Mononuclear cell (primary cell): ENCODE measurements around the gene ZFP82. TPM values are rescaled to one million over a fixed set of nuclear protein-coding genes. Genes with fewer than 3 reads are reported as not detected.

Experiments used
- H3K27me3 ChIP-seq: 2 replicates; pipeline ENCODE4 v1.6.0; 2011; ENCODE audit warnings: low read length, control low read depth; ENCODE audit not compliant: insufficient read depth
- H3K4me1 ChIP-seq: 2 replicates; pipeline ENCODE4 v1.5.1; 2011; ENCODE audit warnings: mild to moderate bottlenecking, low read length, control low read depth; ENCODE audit not compliant: insufficient read depth
- H3K4me3 ChIP-seq: 2 replicates; pipeline ENCODE4 v1.5.1; 2011; ENCODE audit warnings: mild to moderate bottlenecking, low read length, moderate library complexity
- H3K9me3 ChIP-seq: 2 replicates; pipeline ENCODE4 v1.5.1; 2011; ENCODE audit warnings: low read depth, mild to moderate bottlenecking, control low read depth, low read length
- total RNA-seq: library from RNA; depleted of rRNA; stranded (reverse); fragments of >200 nt; gene quantifications from one replicate; pipeline ENCODE4 v1.2.3, GENCODE V29; 2012

Gene ZFP82
- total RNA-seq, 1 donor: 4.5 TPM

DNA sequence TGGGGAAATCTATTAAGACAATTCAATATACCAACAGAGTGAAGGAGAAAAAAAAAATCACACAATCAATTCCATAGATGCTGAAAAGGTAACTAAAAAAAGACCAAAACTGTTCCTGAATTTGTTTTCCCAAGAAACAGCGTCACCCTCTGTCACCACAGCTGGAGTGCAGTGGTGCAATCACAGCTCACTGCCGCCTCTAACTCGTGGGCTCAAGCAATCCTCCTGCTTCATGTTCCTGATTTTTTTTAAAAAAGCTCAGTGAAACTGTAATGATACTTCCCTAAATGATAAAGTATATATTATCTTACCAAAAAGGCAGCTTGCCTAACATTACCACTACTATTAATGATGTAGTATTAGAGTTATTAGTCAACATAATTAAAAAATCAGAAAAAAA, 19.9 kb downstream of the ZFP82 start:
- Histone ChIP-seq H3K27me3 (no peaks in the 10 kb centered on the region), H3K4me3 (no peak overlapping the region), H3K9me3 (peaks cover 38% of the 10 kb centered on the region), H3K4me1 (peaks cover 5% of the 10 kb centered on the region)

DNA sequence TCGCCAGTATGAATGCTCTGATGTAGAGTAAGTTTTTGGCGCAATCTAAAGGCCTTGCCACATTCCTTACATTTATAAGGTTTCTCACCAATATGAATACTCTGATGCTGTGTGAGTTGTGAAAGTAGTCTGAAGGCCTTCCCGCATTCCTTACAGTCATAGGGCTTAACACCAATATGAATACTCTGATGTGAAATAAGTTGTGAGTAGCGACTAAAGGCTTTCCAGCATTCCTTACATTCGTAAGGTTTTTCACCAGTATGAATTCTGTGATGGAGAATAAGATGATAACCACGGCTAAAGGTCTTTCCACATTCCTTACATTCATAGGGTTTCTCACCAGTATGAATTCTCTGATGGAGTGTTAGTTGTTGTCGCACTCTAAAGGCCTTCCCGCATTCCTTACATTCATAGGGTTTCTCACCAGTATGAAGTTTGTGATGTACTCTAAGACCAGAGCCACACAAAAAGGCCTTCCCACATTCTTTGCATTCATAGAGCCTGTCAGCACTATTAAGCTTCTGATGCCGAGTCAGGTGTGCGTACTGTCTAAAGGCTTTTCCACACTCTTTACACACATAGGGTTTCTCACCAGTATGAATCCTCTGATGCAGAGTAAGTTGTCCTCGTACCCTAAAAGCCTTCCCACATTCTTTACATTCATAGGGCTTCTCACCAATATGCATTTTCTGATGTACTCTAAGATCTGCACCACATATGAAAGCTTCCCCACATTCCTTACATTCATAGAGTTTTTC, 25.3 kb downstream of the ZFP82 start:
- no peaks in the 10 kb centered on the region for H3K4me1 ChIP-seq
- peaks cover 66% of the 10 kb centered on the region for H3K9me3 ChIP-seq
- no peak overlapping the region for H3K4me3 ChIP-seq
- no peaks in the 10 kb centered on the region for H3K27me3 ChIP-seq

DNA sequence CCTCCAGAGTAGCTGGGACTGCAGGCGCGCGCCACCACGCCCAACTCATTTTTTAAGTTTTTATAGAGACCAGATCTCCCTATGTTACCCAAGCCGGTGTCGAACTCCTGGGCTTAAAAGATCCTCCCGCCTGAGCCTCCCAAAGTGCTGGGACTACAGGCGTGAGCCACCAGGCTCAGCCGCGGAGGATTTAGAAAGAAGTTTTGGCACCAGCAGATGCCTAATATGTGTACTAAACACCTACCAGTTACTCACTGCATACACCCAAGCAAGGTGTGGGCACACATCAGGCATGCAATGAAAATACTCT, 39.0 kb downstream of the ZFP82 start:
- Histone ChIP-seq H3K9me3 (no peaks in the 10 kb centered on the region), H3K27me3 (no peaks in the 10 kb centered on the region), H3K4me3 (peak overlapping the region; percentile 84), H3K4me1 (peaks cover 17% of the 10 kb centered on the region)

DNA sequence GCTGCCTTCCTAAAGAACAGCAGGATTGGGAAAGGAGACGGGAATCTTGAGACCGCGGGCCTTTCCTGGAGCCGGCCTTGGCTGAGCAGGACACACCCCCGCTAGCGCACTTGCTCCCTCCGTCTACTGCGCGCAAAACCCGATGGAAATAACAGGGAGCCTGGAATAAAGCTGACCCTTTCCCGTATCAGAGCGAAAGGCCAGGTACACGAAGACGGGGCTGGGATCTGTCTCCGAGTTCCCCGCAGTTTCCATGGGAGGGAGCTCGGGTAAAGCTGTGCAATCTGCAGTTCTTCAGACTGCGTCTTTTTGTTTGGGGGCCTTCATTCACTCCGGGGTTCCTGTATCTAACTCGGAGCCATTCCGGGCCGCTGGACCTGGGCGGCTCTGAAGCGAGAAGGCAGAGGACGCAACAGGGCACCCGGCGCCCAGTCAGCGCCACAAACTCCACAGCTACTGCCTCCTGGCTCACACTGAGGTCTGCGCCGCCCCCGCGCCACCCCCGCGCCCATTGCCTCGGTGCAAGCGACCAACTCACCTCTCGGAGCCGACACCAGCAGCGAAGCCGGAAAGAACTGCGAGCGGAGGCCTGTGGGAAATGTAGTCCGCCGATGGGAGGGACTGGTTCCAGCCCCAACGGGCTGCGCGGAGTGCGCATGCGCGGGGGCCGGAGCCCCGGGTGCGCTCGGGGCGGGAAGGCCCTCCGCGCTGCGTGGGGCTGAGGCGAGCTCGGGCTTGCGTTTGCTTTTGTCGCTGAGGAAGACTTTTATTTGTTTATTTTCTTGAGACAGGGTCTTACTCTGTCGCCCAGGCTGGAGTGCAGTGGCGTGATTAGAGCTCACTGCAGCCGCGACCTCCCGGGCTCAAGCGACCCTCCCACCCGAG, 39.6 kb downstream of the ZFP82 start, which contains the start of gene ZFP14:
Gene ZFP14, minus strand, starts transcription at position 577 of the 885 bp plus-strand sequence. CDS start 11,309 bp downstream, outside the sequence.
- H3K27me3 ChIP-seq: no peaks in the 10 kb centered on the region
- H3K9me3 ChIP-seq: no peaks in the 10 kb centered on the region
- H3K4me3 ChIP-seq: peak within 1 kb of the TSS; percentile 84
- H3K4me1 ChIP-seq: peaks cover 17% of the 10 kb centered on the region

DNA sequence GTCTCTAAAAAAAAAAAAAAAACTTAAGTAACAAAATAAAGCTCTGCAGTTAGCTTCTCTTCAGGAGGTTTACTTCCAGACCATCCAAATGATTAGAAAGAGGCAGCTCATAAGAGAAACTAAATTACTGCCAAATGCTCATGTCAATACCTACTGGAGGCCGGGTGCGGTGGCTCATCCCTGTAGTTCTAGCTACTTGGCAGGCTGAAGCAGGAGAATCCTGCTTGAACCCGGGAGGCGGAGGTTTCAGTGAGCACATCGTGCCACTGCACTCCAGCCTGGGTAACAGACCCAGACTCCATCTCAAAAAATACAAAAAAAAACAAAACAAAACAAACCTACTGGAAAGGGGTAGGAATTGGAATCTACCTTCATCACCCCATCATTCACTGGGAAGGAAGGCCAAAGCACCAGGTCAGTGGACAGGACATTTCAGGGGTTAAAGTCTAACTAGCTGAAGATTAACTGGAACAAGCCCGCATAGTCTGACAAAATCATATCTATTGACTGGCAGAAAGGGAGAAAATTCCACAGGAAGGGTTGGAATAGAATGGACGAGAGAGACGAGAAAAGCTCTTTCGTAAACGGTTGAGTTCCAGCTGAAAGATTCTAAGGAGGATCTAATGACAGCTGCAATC, 40.8 kb downstream of the ZFP82 start:
- no peaks in the 10 kb centered on the region for H3K27me3 ChIP-seq
- H3K9me3 ChIP-seq: peaks cover 1% of the 10 kb centered on the region
- H3K4me3 ChIP-seq: no peak overlapping the region
- peaks cover 17% of the 10 kb centered on the region for H3K4me1 ChIP-seq

DNA sequence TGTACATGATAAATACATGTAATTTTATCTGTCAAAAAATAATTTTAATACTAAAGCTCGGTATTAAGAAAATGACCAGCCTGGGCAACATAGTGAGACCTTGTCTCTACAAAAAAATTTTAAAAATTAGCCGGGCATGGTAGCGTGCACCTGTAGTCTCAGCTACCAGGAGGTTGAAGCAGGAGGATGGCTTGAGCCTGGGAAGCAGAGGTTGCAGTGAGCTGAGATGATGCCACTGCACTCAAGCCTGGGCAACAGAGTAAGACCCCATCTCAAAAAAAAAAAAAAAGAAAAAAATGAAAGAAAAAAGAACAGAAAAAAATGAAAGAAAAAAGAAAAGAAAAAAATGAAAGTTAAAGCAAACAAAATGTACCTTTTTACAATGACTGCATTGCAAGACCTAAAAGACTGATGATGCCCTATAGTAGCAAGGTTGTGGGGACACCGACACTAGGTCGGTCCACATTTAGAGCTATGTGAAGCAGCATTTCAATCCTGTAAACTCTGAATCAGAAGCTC, 44.7 kb downstream of the ZFP82 start:
- H3K27me3 ChIP-seq: no peaks in the 10 kb centered on the region
- H3K4me3 ChIP-seq: no peak overlapping the region
- H3K4me1 ChIP-seq: peaks cover 12% of the 10 kb centered on the region
- peaks cover 13% of the 10 kb centered on the region for H3K9me3 ChIP-seq

DNA sequence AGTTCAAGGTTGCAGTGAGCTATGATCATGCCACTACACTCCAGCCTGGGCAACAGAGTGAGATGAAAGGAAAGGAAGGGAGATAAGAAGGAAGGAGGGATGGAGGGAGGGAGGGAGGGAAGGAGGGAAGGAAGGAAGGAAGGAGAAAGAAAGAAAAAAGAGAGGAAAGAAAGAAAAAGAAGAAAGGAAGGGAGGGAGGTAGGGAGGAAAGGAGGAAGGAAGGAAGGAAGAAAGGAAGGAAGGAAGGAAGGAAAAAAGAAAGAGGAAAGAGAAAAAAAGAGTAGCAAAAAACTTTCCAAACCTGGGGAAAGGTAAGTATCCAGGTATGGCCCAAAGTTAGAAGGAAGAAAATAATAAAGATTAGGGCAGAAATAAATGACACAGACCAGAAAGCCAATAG, 46.6 kb downstream of the ZFP82 start:
- Histone ChIP-seq H3K4me3 (no peak overlapping the region), H3K27me3 (no peaks in the 10 kb centered on the region), H3K9me3 (peaks cover 13% of the 10 kb centered on the region), H3K4me1 (no peaks in the 10 kb centered on the region)

DNA sequence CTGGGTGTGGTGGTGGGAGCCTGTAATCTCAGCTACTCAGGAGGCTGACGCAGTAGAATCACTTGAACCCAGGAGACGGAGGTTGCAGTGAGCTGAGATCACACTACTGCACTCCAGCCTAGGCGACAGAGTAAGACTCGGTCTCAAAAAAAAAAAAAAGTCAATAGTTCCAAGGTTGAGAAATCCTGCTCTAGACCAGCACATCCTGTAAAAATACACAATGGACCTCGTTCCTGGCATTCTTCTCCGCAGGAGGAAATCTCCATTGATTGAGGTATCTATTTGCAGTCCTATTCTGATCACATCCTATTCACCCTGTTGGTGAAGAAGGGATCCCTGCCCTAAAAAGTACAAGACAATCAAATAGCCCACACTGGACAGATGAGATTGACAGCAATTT, 54.6 kb downstream of the ZFP82 start:
- Histone ChIP-seq H3K4me3 (no peak overlapping the region), H3K27me3 (no peaks in the 10 kb centered on the region), H3K4me1 (no peaks in the 10 kb centered on the region), H3K9me3 (peaks cover 16% of the 10 kb centered on the region)

Other genes starting within 250 kb of the ZFP82 start
- 5.1 TPM for gene ZNF565, start 204.0 kb downstream of the ZFP82 start, total RNA-seq
- 28.7 TPM for gene ZNF146, start 203.5 kb downstream of the ZFP82 start, total RNA-seq
- gene ZFP14, start 39.4 kb downstream of the ZFP82 start, total RNA-seq: 4.4 TPM
- gene ZNF566, start 70.9 kb upstream of the ZFP82 start, total RNA-seq: 8.5 TPM
- 11.2 TPM for gene ZNF260, start 109.6 kb upstream of the ZFP82 start, total RNA-seq
- gene ZNF529, start 154.6 kb upstream of the ZFP82 start, total RNA-seq: 23.6 TPM
- 5.5 TPM for gene ZNF382, start 186.7 kb upstream of the ZFP82 start, total RNA-seq
- 14.5 TPM for gene ZNF461, start 248.2 kb upstream of the ZFP82 start, total RNA-seq